ENCODE measurements around the gene CFAP46. TPM values are rescaled to one million over a fixed set of nuclear protein-coding genes. Genes with fewer than 3 reads are reported as not detected.
"Not testable (repeated sequence)": the region's sequence is repeated elsewhere in the genome, so short reads cannot be mapped to it uniquely, and the experiment has no call there.

CFAP46 gene
- total and polyA plus RNA-seq, 12 donors, result 0.36 to 1.9 (median 1.1) TPM

DNA sequence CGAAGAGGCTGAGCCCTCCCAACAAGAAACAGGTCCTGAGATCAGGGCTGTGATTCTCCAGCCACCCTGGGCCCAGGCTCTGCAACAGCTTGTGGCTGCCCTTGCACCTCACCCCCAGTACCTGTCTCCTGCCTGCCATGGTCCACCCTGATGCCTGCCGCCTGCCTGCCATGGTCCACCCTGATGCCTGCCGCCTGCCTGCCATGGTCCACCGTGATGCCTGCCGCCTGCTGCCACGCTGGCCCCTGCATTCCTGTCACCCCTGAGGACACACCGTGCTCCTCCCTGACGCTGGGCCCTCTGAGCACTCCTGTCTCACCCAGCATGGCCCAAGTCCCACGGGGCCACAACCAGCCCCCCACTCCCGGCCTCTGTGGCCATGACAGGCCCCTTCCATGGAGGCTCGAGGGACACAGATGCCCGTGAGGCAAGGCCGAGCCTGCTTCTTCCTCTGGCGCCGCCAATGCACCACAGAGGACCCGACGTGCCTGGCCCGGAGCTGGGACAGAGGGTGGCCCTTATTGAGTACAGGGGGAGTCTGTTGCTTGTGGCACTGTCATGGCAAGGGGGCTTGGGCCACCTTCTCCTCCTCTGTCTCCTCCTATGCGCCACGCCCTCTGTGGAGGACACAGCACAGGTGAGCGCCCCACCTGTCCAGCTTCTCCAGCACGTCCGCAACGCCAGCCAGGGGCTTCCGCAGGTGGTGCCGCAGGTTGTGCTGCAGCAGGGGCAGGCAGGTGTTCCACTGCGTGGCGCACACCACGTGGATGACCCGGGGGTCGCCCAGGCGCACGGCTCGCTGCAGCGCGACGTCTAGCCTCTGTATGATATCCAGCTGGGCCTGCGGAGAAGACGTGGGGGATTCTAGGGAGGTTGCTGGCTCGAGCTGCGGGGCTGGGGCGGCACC lies 18.1 kb downstream of the CFAP46 start:
- H3K9me3 ChIP-seq, result no peaks in the 10 kb centered on the region
- DNase-seq (no peak), ATAC-seq (no peak)
- no peak for TF ChIP-seq CTCF (IDR thresholded peaks at IDR 0.05)
- no peak overlapping the region for H3K27ac ChIP-seq
- no peak overlapping the region for H3K4me3 ChIP-seq
- no peaks in the 10 kb centered on the region for H3K4me1 ChIP-seq
- H3K27me3 ChIP-seq, result peaks cover 0 to 15% (median 0%) of the 10 kb centered on the region in 7 donors
- 92 to 93% methylated on average over 42 of the region's 42 CpGs for WGBS, 2 donors
- intact Hi-C loops (cut with DNase I), result no loop called here
- H3K36me3 ChIP-seq, result no peaks in the 10 kb centered on the region

- intact Hi-C loops (cut with DNase I); H3K4me3 ChIP-seq; H3K27ac ChIP-seq; H3K36me3 ChIP-seq; H3K4me1 ChIP-seq; DNase-seq; H3K9me3 ChIP-seq; ATAC-seq: not testable (repeated sequence)
- peaks cover 0 to 15% (median 0%) of the 10 kb centered on the region in 7 donors for H3K27me3 ChIP-seq
- WGBS, 2 donors, result 73 to 79% methylated on average over 7 of the region's 7 CpGs
Observed at GRCh38 chr10:132923384-132923783, 19.0 kb downstream of the CFAP46 start.

- intact Hi-C loops (cut with DNase I), result no loop called here
- no peaks in the 10 kb centered on the region for H3K9me3 ChIP-seq
- H3K27ac ChIP-seq, result no peak overlapping the region
- ATAC-seq, result no peak
- no peak overlapping the region for H3K4me3 ChIP-seq
- no peaks in the 10 kb centered on the region for H3K4me1 ChIP-seq
- peaks cover 0 to 15% (median 0%) of the 10 kb centered on the region in 7 donors for H3K27me3 ChIP-seq
- TF ChIP-seq CTCF (IDR thresholded peaks at IDR 0.05), result no peak
- WGBS, 2 donors, result 78 to 87% methylated on average over 16 to 17 of the region's 17 CpGs
- no peaks in the 10 kb centered on the region for H3K36me3 ChIP-seq
- no peak for DNase-seq
Observed at GRCh38 chr10:132922872-132923271, 19.5 kb downstream of the CFAP46 start.

- Histone ChIP-seq H3K9me3 (no peaks in the 10 kb centered on the region), H3K36me3 (no peaks in the 10 kb centered on the region), H3K4me1 (no peaks in the 10 kb centered on the region), H3K27me3 (peaks cover 0 to 15% (median 0%) of the 10 kb centered on the region in 7 donors), H3K4me3 (no peak overlapping the region), H3K27ac (no peak overlapping the region)
- DNase-seq (no peak), ATAC-seq (no peak)
- 85 to 88% methylated on average over 52 of the region's 52 CpGs for WGBS, 2 donors
- no peak for TF ChIP-seq CTCF (IDR thresholded peaks at IDR 0.05)
- intact Hi-C loops (cut with DNase I), result no loop called here
Observed at GRCh38 chr10:132921818-132922807, 20.3 kb downstream of the CFAP46 start.
